SK-N-MC (cell line): Measurements from ENCODE around the gene EFCAB6.

Experiments used
- EZH2 ChIP-seq: fragments of 200-600 bp; sonication (generic); IDR thresholded peaks from one replicate; pipeline ENCODE4 v1.6.1; 2017; ENCODE audit warnings: antibody characterized with exemption
- POLR2AphosphoS5 ChIP-seq: IDR thresholded peaks from 2 replicates; pipeline ENCODE4 v1.6.1; 2012; ENCODE audit warnings: mild to moderate bottlenecking, low read depth, low read length, borderline replicate concordance

DNA sequence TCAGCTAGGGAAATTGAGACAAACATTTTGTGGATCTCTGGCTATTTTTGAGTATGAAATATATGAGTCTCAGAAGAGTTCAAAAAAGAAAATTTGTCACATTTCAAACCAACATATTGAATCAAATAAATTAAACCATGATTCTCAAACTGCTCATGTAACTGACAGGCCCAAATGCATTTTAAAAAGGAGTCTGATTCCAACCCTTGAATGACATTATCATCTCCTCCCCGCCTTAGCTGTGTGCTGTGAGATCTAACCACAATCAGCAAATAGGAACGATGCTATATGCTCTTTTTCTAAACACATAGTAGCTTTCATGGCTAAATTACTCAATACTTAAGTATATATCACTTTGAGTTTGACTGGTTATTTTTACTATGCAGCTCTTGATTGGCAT is 57.1 kb downstream of the EFCAB6 start:
- TF ChIP-seq POLR2AphosphoS5: no peak
- TF ChIP-seq EZH2: no peak
